Gastrocnemius medialis (tissue), 4 donors: ENCODE measurements around the gene MAL. TPM values are rescaled to one million over a fixed set of nuclear protein-coding genes. Genes with fewer than 3 reads are reported as not detected.

Experiments
- ATAC-seq, 2 donors: fragments of 150-250 bp; one replicate each; pipeline ENCODE4 v1.9.1; 2016
- DNase-seq, 2 donors: peaks; one replicate each; pipeline ENCODE4 v3.0.0-alpha.2; 2019
- H3K27ac ChIP-seq, 4 donors: fragments of 200-600 bp; sonication (generic); 1 replicate in 1 of 4; 2 replicates in 3 of 4; pipeline ENCODE4 v1.5.1; 2016 to 2018; ENCODE audit warnings: mild to moderate bottlenecking in 2 of 4, moderate library complexity in 1 of 4
- H3K27me3 ChIP-seq, 3 donors: fragments of 200-600 bp; sonication (generic) in 2 of 3; 1 replicate in 1 of 3; 2 replicates in 2 of 3; pipeline versions ENCODE4 v1.5.1 to v1.6.0; 2016 to 2019; ENCODE audit warnings: mild to moderate bottlenecking in 1 of 3, moderate library complexity in 1 of 3
- H3K36me3 ChIP-seq, 2 donors: fragments of 200-600 bp; sonication (generic) in 1 of 2; one replicate each; pipeline ENCODE4 v1.5.1; 2017 to 2018
- H3K4me1 ChIP-seq, 2 donors: fragments of 200-600 bp; sonication (generic) in 1 of 2; one replicate each; pipeline ENCODE4 v1.5.1; 2016 to 2017; ENCODE audit warnings: mild to moderate bottlenecking in 2 of 2
- H3K4me3 ChIP-seq, 4 donors: fragments of 200-600 bp; sonication (generic) in 3 of 4; 1 replicate in 1 of 4; 2 replicates in 3 of 4; pipeline ENCODE4 v1.5.1; 2016 to 2019; ENCODE audit warnings: mild to moderate bottlenecking in 2 of 4
- H3K9me3 ChIP-seq, 3 donors: fragments of 200-600 bp; sonication (generic) in 2 of 3; 1 replicate in 1 of 3; 2 replicates in 2 of 3; pipeline ENCODE4 v1.5.1; 2016 to 2019
- CTCF ChIP-seq, 5 experiments: fragments of 450-650 bp in 3 of 5; fragments of 200-600 bp in 2 of 5; sonication (generic) in 2 of 5; IDR thresholded peaks in 4 of 5; conservative IDR thresholded peaks in 1 of 5; 1 replicate in 4 of 5; 2 replicates in 1 of 5; pipeline ENCODE4 v1.5.1; 2016 to 2019; ENCODE audit warnings: antibody characterized with exemption in 5 of 5, mild to moderate bottlenecking in 3 of 5, moderate library complexity in 3 of 5
- POLR2A ChIP-seq, 2 donors: fragments of 450-650 bp; IDR thresholded peaks; one replicate each; pipeline ENCODE4 v1.6.1; 2017; ENCODE audit warnings: antibody characterized with exemption in 2 of 2, mild to moderate bottlenecking in 2 of 2, moderate library complexity in 2 of 2
- in situ Hi-C, 4 donors: fragments of 200-750 bp; cut with MboI; loops; one replicate each; pipeline versions ENCODE4 v1.15.0 to v1.8.0; 2017; ENCODE audit warnings: low sequenced_read_pairs in 4 of 4
- intact Hi-C: fragments of 100-400 bp; cut with DNase I; formaldehyde crosslinking; loops from one replicate; pipeline ENCODE4 v1.15.1; 2023; ENCODE audit warnings: low total_unique reads
- total RNA-seq, 4 donors: library from RNA; depleted of rRNA; stranded (reverse); fragments of >200 nt; gene quantifications; one replicate each; pipeline versions ENCODE4 v1.1.0 to v1.2.3, GENCODE V29; 2016

Gene MAL
- total RNA-seq, 4 donors from 2014 or later, result 0.64 to 2.4 (median 0.87) TPM; not detected in 1

DNA sequence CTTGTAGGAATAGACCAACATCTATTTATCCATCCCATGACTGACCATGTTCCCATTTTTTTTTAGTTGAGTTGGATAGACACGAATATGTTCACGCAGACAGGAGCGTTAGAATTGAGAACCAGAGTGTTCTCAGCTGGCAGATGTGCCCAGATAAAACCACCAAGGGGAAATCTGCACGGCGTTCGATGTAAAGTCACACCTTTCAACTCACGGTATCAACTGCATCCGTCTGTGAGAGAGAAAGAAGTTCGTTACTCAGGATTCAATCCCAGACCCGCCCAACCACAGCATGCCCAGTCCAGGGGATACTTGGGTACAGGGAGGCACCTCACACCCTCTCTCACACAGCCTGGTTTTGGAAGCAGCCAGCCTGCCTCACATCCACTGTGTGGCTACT is 26.1 kb downstream of the MAL start:
- H3K4me1 ChIP-seq, result no peaks in the 10 kb centered on the region
- DNase-seq, result no peak
- in situ Hi-C loops (no loop called here), intact Hi-C loops (no loop called here)
- H3K27ac ChIP-seq, result no peak overlapping the region
- no peak for ATAC-seq
- H3K4me3 ChIP-seq, result no peak overlapping the region
- peaks cover 0 to 6% (median 0%) of the 10 kb centered on the region in 3 donors for H3K27me3 ChIP-seq
- H3K36me3 ChIP-seq, result no peaks in the 10 kb centered on the region
- no peaks in the 10 kb centered on the region for H3K9me3 ChIP-seq
- no peak for TF ChIP-seq POLR2A (IDR thresholded peaks at IDR 0.05)
- TF ChIP-seq CTCF (IDR thresholded peaks at IDR 0.05 in 4 of 5, conservative IDR thresholded peaks at IDR 0.05 in 1 of 5), result no peak

GRCh38 chr2:95052307-95052706 is 26.8 kb downstream of the MAL start:
- H3K27ac ChIP-seq, result no peak overlapping the region
- no peaks in the 10 kb centered on the region for H3K9me3 ChIP-seq
- in situ Hi-C loops (no loop called here), intact Hi-C loops (no loop called here)
- no peaks in the 10 kb centered on the region for H3K4me1 ChIP-seq
- ATAC-seq (no peak), DNase-seq (no peak)
- TF ChIP-seq POLR2A (IDR thresholded peaks at IDR 0.05), result no peak
- no peak overlapping the region for H3K4me3 ChIP-seq
- H3K27me3 ChIP-seq, result peaks cover 0 to 6% (median 0%) of the 10 kb centered on the region in 3 donors
- no peaks in the 10 kb centered on the region for H3K36me3 ChIP-seq

GRCh38 chr2:95052804-95053479 is 27.4 kb downstream of the MAL start:
- no peak overlapping the region for H3K27ac ChIP-seq
- intact Hi-C loops, result no loop called here
- TF ChIP-seq CTCF (IDR thresholded peaks at IDR 0.05 in 4 of 5, conservative IDR thresholded peaks at IDR 0.05 in 1 of 5), result no peak
- no peak for TF ChIP-seq POLR2A (IDR thresholded peaks at IDR 0.05)
- no peak for ATAC-seq
- H3K4me3 ChIP-seq, result no peak overlapping the region
- H3K4me1 ChIP-seq, result no peaks in the 10 kb centered on the region
- H3K9me3 ChIP-seq, result no peaks in the 10 kb centered on the region
- no peaks in the 10 kb centered on the region for H3K36me3 ChIP-seq
- in situ Hi-C loops, result no loop called here
- H3K27me3 ChIP-seq, result peaks cover 0 to 6% (median 0%) of the 10 kb centered on the region in 3 donors
- no peak for DNase-seq

GRCh38 chr2:95053543-95053942 is 28.0 kb downstream of the MAL start:
- Histone ChIP-seq H3K4me3 (no peak overlapping the region), H3K27ac (no peak overlapping the region), H3K36me3 (no peaks in the 10 kb centered on the region), H3K4me1 (no peaks in the 10 kb centered on the region), H3K27me3 (peaks cover 0 to 6% (median 0%) of the 10 kb centered on the region in 3 donors), H3K9me3 (no peaks in the 10 kb centered on the region)
- ATAC-seq (no peak), DNase-seq (no peak)
- in situ Hi-C loops (no loop called here), intact Hi-C loops (no loop called here)
- TF ChIP-seq POLR2A (IDR thresholded peaks at IDR 0.05) (no peak), CTCF (IDR thresholded peaks at IDR 0.05 in 4 of 5, conservative IDR thresholded peaks at IDR 0.05 in 1 of 5) (no peak)

- in situ Hi-C loops, result no loop called here
- DNase-seq, result no peak
- TF ChIP-seq POLR2A (IDR thresholded peaks at IDR 0.05), result no peak
- no peak for TF ChIP-seq CTCF (IDR thresholded peaks at IDR 0.05 in 4 of 5, conservative IDR thresholded peaks at IDR 0.05 in 1 of 5)
Measured at GRCh38 chr2:95054016-95054415, 28.5 kb downstream of the MAL start.

More at GRCh38 chr2:95054016-95054415, 28.5 kb downstream of the MAL start:
- Histone ChIP-seq H3K27me3 (peaks cover 0 to 6% (median 0%) of the 10 kb centered on the region in 3 donors), H3K4me1 (no peaks in the 10 kb centered on the region), H3K27ac (no peak overlapping the region), H3K4me3 (no peak overlapping the region), H3K36me3 (no peaks in the 10 kb centered on the region), H3K9me3 (no peaks in the 10 kb centered on the region)
- intact Hi-C loops, result no loop called here
- ATAC-seq, result no peak
